Loucy (cell line): ENCODE data around the gene ZNF607.

Experiments used
- CTCF ChIP-seq: fragments of 200-600 bp; sonication (generic); conservative IDR thresholded peaks from 2 replicates; pipeline ENCODE4 v1.5.1; 2014; ENCODE audit warnings: mild to moderate bottlenecking, antibody characterized with exemption, low read length
- EZH2phosphoT487 ChIP-seq: fragments of 200-600 bp; IDR thresholded peaks from 2 replicates; pipeline ENCODE4 v1.6.1; 2018; ENCODE audit warnings: antibody characterized with exemption, mild to moderate bottlenecking, moderate library complexity, borderline replicate concordance

- TF ChIP-seq CTCF (no peak), EZH2phosphoT487 (no peak)
Measured at GRCh38 chr19:37654118-37654517, 65.4 kb downstream of the ZNF607 start.
